Measurements from ENCODE around the gene DOC2B.

GRCh38 chr17:145671-146541, 35.5 kb downstream of the DOC2B start:
- TF ChIP-seq AKNA (CRISPR knock-in tag; IDR thresholded peaks at IDR 0.05; ENCODE audit: borderline replicate concordance): no peak
- TF ChIP-seq HNF4G (IDR thresholded peaks at IDR 0.05; ENCODE audit: borderline replicate concordance, low read depth, low read length): no peak
- TF ChIP-seq HNF4G (CRISPR knock-in tag; IDR thresholded peaks at IDR 0.05; ENCODE audit: borderline replicate concordance, low read depth): no peak
- no peak for TF ChIP-seq SIN3A (IDR thresholded peaks at IDR 0.05; ENCODE audit: borderline replicate concordance, low read depth, low read length)
- no peak for TF ChIP-seq RFX5 (IDR thresholded peaks at IDR 0.05; ENCODE audit: low read depth, low read length)
- no peak for TF ChIP-seq HMGA1 (CRISPR knock-in tag; conservative IDR thresholded peaks at IDR 0.05)
- no peak for TF ChIP-seq KLF16 (CRISPR knock-in tag; IDR thresholded peaks at IDR 0.05)
- no peak for TF ChIP-seq ZNF570 (CRISPR knock-in tag; IDR thresholded peaks at IDR 0.05; ENCODE audit: borderline replicate concordance)
- TF ChIP-seq FOXK1 (CRISPR knock-in tag; IDR thresholded peaks at IDR 0.05; ENCODE audit: borderline replicate concordance, low read depth): no peak

All from HepG2 (cell line).